GM18858 (cell line): ENCODE results near the gene APOC1.
A peak's percentile ranks its signal among the peaks of the same experiment; 100 is the strongest.

Source experiments
- ATAC-seq: cut with Tn5 transposase; IDR thresholded peaks from one replicate; pipeline ENCODE4 v1.9.1; 2021; ENCODE audit not compliant: unreplicated experiment

Gene APOC1

DNA sequence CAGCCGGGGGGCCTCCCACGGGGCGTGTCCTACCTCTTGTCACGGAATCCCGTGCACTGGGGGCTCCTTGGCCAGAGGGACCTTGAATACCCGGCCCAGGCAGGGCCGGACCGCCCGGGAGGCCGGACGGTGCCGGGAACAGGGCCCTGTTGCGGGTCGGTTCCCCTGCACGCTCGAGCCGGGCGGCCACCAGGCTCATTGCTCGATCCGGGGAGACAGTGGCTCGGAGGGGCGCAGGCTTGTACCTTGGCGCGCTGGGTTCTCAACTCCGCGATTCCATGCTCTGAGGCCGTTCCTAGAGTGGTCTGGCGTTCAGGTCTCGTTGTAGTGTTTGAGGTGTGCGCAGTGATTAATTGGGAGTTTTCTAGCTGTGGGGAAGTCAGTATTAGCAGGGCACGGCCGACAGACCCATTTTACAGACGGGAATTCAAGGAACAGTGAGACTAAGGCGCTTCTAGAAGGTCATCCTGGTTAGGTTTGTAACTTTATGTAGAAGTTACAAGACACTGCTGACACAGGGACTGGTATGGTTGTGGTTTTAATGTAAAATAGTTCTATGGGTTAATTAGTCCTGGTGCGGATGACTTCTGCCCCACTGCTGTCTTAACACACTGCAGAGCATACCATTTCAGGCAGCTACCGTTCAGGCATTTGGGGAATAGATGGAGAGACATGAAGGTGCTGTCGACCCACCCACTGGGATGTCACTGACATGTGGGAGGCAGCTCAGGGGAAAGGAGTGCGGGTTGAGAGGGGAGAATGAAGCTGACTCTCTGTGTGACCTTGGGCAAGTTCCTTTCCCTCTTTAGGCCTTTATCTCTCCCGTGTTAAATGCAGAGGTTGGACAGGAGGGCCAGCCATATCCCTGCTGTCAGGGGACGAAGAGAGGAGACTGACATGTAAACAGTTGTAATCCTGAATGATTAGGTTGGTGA, 41.4 kb downstream of the APOC1 start:
- ATAC-seq = peak; percentile 8

DNA sequence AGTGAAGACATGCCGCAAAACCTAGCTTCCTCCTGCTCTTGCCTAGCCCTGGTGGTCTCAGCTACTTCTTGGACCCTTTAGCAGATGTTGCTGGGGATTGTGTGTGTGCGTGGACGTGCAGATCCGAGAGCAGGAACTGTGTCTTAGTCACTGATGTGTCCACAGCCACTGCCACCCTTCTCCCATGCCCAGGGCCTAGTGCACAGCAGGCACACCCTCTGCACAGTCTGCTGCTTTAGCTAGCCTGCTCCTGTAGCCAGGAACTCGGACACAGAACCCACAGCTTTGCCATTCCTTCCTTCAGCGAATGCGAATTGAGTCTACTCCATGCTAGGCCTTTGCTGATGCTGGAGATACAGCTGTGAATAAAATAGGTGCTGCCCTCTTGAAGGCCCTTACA, 43.1 kb downstream of the APOC1 start:
- no peak for ATAC-seq

DNA sequence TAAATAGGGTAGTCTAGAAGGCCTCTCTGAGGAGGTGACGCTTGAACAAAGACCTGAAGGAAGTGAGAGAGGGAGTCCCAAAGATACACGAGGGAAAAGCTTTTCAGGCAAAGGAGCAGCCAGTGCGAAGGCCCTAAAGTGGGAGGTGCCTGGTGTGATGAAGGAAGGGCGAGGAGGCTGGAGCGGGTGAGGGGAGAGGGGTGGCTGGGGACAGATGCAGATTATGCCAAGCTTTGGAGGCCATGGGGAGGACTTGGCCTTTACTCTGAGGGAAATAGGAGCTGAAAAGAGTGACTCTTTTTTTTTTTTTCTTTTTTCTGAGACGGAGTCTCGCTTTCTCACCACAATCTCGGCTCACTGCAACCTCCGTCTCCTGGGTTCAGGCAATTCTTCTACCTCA, 43.7 kb downstream of the APOC1 start:
- no peak for ATAC-seq

DNA sequence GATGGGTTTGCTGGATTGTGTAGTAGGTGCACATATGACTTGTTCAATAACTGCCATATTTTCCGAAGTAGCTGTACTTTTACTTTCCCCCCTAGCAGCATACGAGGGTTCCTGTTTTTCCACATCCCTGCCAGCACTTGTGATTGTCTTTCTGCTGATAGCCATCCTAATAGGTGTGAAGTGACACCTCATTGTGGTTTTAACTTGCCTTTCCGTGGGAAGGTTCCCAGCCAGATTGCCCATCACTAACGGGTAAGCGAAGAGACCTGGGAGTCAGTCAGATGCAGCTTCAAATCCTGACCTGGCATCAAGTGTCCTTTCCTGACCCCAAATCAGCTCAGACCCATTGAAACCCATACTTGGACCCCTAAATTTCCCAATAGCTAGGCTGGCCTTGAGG, 45.3 kb downstream of the APOC1 start:
- no peak for ATAC-seq

DNA sequence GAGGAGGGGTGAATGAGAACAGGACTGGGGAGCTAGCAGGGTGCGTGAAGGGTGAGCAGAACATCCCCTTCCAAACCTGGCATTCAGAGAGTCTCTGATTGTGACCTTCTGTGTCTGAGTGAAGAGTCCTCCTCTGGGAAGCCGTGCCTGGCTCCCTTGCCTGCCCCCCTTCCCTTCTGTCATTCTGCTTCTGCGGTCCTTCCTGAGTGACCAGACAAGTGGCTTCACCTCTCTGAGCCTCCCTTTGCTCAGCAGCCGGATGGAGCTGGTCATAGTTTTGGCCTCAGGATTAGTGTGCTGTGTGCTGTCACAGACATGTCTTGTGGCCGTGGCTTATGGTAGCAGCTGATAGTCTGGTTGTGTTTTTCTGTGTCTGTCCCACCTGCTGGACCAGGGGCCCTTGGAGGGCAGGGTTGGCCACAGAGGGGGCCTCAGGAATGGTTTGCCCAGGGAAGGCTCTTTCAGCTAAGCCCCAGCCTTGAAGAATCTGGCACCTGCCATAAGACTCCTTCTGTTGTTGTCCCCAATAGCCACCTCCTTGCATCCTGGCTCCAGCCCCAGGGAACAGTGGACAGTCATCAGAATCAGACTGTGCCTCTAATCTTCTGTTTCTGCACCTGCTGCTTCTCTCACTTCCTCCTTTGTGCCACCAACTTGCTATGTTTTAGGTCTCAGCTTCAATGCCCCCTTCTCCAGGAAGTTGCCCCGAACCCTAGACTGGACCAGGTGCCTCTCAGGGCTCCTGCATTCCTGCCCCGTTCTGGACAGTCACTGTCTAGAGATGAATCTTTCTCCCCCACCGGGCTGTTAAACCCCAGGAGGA, 46.7 kb downstream of the APOC1 start:
- ATAC-seq = no peak

DNA sequence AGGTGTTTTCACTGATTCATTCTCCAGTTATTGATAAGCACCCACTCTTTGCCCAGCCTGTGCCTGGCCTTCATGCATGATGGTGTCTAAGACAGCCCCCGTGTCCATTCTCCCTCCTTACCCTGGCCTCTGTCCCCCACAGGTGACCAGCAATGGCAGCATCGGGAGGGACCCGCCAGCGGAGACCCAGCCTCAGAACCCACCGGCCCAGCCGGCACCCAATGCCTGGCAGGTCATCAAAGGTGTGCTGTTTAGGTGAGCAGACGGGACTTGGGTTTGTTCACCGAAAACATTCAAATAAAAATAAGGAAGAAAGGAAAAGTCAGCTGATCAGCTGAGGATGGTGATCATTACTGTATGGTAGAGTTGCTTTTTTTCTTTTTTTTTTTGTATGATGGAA, 47.4 kb downstream of the APOC1 start:
- ATAC-seq = no peak

DNA sequence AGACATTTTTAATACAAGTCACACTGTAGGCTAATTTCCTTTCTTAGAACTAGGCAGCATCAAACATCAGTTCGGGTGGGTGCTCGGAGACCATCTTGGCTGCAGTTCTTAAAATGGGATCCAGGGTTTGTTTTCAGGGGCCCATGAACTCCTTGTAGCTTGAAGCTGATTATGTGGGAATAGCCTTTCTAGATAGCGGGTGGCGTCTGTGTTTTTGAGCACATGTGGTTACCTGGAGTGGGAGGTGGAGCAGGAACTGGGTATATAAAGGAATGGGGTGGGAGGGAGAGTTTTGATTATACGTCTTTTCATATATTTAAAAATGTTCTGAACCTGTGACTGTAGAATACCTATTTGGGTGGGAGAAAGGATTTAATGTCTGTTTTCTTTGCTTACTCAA, 53.7 kb downstream of the APOC1 start:
- no peak for ATAC-seq

DNA sequence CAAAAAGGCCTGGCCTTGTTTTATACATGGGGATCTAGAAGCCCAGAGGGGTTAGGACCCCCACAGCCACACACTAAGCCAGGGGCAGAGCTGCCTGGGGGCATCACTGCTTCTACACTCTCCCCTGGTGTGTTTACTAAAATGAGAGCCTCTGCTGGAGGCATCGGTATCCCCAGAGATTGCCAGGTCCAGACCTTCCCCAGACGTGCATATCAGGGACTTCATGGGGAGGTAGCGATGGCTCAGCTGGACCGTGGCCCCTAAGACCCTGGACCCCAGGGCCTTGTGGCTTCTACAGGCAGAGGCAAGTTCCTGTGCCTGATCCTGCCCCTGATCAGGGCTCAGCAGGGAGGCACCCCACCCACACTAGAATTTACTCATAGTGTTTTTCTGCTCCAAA, 54.3 kb downstream of the APOC1 start:
- ATAC-seq = no peak
